ENCODE measurements around the gene COG2. TPM values are rescaled to one million over a fixed set of nuclear protein-coding genes. Genes with fewer than 3 reads are reported as not detected.

Gene COG2
- total RNA-seq, 1 experiment from 2014 or later, result 40.9 TPM

DNA sequence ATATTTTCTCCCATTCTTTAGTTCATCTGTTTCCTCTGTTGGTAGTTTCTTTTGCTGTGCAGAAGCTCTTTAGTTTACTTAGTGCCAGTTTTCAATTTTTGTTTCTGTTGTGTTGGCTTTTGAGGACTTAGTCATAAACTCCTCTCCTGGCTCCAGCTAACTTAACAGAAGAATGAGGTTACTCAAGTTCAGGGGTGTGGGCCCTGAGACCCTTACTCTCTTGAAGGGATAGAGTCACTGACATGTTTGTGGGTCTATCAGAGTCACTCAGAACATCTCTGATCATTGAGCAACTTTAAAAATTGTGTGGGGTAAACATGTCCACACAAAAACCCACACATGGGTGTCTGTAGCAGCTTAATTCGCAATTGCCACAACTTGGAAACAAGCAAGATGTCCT is 57.4 kb downstream of the COG2 start:
- Histone ChIP-seq H3K4me1 (ENCODE audit: low read length) (no peaks in the 10 kb centered on the region), H3K27ac (ENCODE audit: low read length) (no peak overlapping the region), H3K9me3 (ENCODE audit: low read length) (no peaks in the 10 kb centered on the region), H4K20me1 (ENCODE audit: insufficient read depth, low read depth, low read length) (no peaks in the 10 kb centered on the region), H3K9me2 (replicated peaks; ENCODE audit: insufficient read depth, low read length) (no peaks in the 10 kb centered on the region), H3K27me3 (ENCODE audit: low read length) (no peaks in the 10 kb centered on the region), H3K9ac (ENCODE audit: low read length) (no peak overlapping the region), H3K4me2 (ENCODE audit: low read depth, low read length, poor library complexity, severe bottlenecking) (no peak overlapping the region), H3K36me3 (ENCODE audit: insufficient read depth, low read length) (no peaks in the 10 kb centered on the region), H3K4me3 (ENCODE audit: low read length) (no peak overlapping the region), H2AFZ (ENCODE audit: low read length) (no peak overlapping the region), H3K79me2 (ENCODE audit: low read length) (no peaks in the 10 kb centered on the region)
- DNase-seq, result no peak

DNA sequence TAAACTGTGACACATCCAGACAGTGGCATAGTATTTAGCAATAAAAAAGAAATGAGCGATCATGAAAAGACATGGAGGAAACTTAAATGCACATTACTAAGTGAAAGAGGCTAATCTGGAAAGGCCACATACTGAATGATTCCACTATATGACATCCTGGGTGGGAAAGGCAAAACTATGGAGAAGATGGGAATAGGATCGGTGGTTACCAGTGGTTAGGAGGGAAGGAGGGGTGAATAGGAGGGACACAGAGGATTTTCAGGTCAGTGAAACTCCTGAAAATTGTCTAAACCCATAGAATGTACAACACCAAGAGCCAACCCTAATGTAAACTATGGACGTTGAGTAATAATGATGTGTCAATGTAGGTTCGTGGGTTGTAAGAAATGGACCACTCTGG is 57.9 kb downstream of the COG2 start:
- no peak for DNase-seq
- no peaks in the 10 kb centered on the region for H3K4me1 ChIP-seq (ENCODE audit: low read length)
- no peak overlapping the region for H3K4me2 ChIP-seq (ENCODE audit: low read depth, low read length, poor library complexity, severe bottlenecking)
- H3K9me2 ChIP-seq (replicated peaks; ENCODE audit: insufficient read depth, low read length), result no peaks in the 10 kb centered on the region
- no peaks in the 10 kb centered on the region for H3K9me3 ChIP-seq (ENCODE audit: low read length)
- no peaks in the 10 kb centered on the region for H3K36me3 ChIP-seq (ENCODE audit: insufficient read depth, low read length)
- no peaks in the 10 kb centered on the region for H3K27me3 ChIP-seq (ENCODE audit: low read length)
- H3K79me2 ChIP-seq (ENCODE audit: low read length), result no peaks in the 10 kb centered on the region
- no peak overlapping the region for H2AFZ ChIP-seq (ENCODE audit: low read length)
- no peak overlapping the region for H3K9ac ChIP-seq (ENCODE audit: low read length)
- H4K20me1 ChIP-seq (ENCODE audit: insufficient read depth, low read depth, low read length), result no peaks in the 10 kb centered on the region
- H3K27ac ChIP-seq (ENCODE audit: low read length), result no peak overlapping the region
- no peak overlapping the region for H3K4me3 ChIP-seq (ENCODE audit: low read length)

DNA sequence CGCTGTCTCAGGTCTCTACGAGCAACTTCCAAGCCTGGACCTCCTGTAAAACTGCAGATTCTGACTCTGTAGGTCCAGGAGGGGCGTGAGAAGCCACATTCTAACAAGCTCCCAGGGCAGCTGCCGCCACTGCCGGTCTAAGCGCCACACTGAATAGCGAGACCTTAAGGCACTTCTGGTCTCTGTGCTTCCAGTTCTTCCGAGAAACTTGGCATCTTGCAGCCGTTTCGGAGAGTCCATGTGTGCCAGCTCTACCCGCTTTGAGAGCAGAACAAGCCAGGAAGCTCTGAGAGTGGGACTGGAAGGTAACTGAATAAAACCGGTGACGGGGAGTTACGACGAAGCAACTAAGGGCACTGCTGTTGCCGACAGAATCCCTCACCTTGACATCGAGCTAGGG is 59.2 kb downstream of the COG2 start:
- no peak for DNase-seq
- Histone ChIP-seq H3K9ac (ENCODE audit: low read length) (no peak overlapping the region), H2AFZ (ENCODE audit: low read length) (no peak overlapping the region), H4K20me1 (ENCODE audit: insufficient read depth, low read depth, low read length) (no peaks in the 10 kb centered on the region), H3K4me3 (ENCODE audit: low read length) (no peak overlapping the region), H3K4me2 (ENCODE audit: low read depth, low read length, poor library complexity, severe bottlenecking) (no peak overlapping the region), H3K79me2 (ENCODE audit: low read length) (no peaks in the 10 kb centered on the region), H3K9me3 (ENCODE audit: low read length) (no peaks in the 10 kb centered on the region), H3K36me3 (ENCODE audit: insufficient read depth, low read length) (no peaks in the 10 kb centered on the region), H3K27ac (ENCODE audit: low read length) (no peak overlapping the region), H3K27me3 (ENCODE audit: low read length) (no peaks in the 10 kb centered on the region), H3K4me1 (ENCODE audit: low read length) (no peaks in the 10 kb centered on the region), H3K9me2 (replicated peaks; ENCODE audit: insufficient read depth, low read length) (no peaks in the 10 kb centered on the region)

DNA sequence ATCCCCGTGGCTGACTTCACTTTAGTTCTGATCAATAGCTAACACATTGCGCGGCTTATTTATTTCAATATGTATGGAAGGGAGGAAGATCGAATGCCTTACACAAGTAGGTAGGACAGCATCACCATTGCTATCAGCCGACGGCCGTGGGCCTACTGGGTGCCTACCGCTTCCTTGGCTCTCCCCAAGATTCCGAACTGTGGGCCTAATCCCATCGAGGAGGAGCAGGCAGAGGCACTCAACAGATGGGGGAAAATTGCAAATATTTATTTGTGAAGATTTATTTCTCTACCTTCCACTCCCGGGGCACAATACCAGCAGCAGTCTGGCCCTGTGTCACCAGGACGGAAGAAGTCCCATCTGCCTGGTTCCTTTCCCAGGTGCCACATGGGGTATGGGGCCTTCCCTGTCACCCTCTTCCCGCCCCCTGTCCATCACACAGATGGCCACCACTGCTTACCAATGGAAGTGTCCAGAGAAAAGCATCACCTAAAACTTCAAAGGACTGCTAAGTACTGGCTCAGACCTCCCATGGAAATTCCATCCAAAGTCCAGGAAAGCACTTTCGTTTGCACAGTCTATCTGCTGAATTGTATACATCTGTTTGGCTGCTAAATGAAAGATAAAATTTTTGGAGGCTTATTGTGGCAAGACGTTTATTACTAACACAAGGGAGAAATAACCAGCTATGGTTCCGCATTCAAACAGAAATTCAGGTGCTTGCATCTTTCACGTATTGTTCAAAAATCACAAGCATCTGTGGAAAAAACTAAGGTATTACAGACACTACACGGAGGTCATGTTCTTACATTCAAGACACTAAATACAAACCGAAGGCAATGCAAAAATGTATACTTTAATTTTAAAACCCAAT is 59.9 kb downstream of the COG2 start:
- no peaks in the 10 kb centered on the region for H3K9me2 ChIP-seq (replicated peaks; ENCODE audit: insufficient read depth, low read length)
- H3K27me3 ChIP-seq (ENCODE audit: low read length), result no peaks in the 10 kb centered on the region
- no peak overlapping the region for H3K4me2 ChIP-seq (ENCODE audit: low read depth, low read length, poor library complexity, severe bottlenecking)
- H3K4me1 ChIP-seq (ENCODE audit: low read length), result no peaks in the 10 kb centered on the region
- H3K9ac ChIP-seq (ENCODE audit: low read length), result no peak overlapping the region
- no peak for DNase-seq
- no peaks in the 10 kb centered on the region for H3K9me3 ChIP-seq (ENCODE audit: low read length)
- H2AFZ ChIP-seq (ENCODE audit: low read length), result no peak overlapping the region
- no peaks in the 10 kb centered on the region for H3K79me2 ChIP-seq (ENCODE audit: low read length)
- H3K4me3 ChIP-seq (ENCODE audit: low read length), result no peak overlapping the region
- no peaks in the 10 kb centered on the region for H4K20me1 ChIP-seq (ENCODE audit: insufficient read depth, low read depth, low read length)
- no peaks in the 10 kb centered on the region for H3K36me3 ChIP-seq (ENCODE audit: insufficient read depth, low read length)
- H3K27ac ChIP-seq (ENCODE audit: low read length), result no peak overlapping the region

DNA sequence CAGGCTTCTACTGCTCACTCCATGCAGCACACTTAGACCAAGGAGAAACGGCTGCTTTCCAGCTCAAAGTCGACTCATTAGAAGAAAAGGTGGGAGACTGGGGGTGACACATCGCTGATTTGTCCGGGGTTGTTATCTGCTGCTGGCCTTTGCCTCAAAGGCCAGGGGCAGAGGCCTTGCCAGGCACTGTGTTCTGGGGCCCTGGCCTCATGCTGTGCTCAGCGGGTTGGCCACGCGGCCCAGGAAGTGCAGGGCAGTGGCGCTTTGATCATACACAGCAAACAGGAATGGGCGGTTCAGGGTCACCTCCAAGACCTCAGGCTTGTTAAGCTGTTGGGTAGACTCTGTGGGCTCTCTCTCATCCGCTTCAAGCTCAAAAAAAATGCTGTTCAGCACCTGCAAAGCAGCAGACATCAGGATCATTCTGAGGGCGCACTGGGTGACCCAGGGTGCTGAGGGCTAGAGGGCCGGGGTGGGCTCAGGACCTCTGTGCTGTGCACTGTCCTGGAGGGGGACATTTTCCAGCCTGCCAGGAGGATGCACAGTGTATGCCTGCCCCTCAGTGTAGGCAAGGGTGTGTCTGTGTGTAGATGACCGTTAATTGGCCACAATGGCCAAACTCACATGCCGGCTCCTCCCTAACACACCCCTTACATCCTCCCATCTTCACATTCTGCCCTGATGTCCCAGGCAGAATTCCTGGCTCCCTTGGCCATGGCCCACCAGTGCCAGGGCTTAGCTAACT is 60.8 kb downstream of the COG2 start:
- no peak overlapping the region for H2AFZ ChIP-seq (ENCODE audit: low read length)
- no peak overlapping the region for H3K27ac ChIP-seq (ENCODE audit: low read length)
- H3K4me2 ChIP-seq (ENCODE audit: low read depth, low read length, poor library complexity, severe bottlenecking), result no peak overlapping the region
- no peaks in the 10 kb centered on the region for H3K36me3 ChIP-seq (ENCODE audit: insufficient read depth, low read length)
- no peaks in the 10 kb centered on the region for H4K20me1 ChIP-seq (ENCODE audit: insufficient read depth, low read depth, low read length)
- H3K9ac ChIP-seq (ENCODE audit: low read length), result no peak overlapping the region
- no peaks in the 10 kb centered on the region for H3K9me2 ChIP-seq (replicated peaks; ENCODE audit: insufficient read depth, low read length)
- no peak for DNase-seq
- H3K4me1 ChIP-seq (ENCODE audit: low read length), result no peaks in the 10 kb centered on the region
- no peaks in the 10 kb centered on the region for H3K9me3 ChIP-seq (ENCODE audit: low read length)
- H3K4me3 ChIP-seq (ENCODE audit: low read length), result no peak overlapping the region
- no peaks in the 10 kb centered on the region for H3K27me3 ChIP-seq (ENCODE audit: low read length)
- no peaks in the 10 kb centered on the region for H3K79me2 ChIP-seq (ENCODE audit: low read length)

DNA sequence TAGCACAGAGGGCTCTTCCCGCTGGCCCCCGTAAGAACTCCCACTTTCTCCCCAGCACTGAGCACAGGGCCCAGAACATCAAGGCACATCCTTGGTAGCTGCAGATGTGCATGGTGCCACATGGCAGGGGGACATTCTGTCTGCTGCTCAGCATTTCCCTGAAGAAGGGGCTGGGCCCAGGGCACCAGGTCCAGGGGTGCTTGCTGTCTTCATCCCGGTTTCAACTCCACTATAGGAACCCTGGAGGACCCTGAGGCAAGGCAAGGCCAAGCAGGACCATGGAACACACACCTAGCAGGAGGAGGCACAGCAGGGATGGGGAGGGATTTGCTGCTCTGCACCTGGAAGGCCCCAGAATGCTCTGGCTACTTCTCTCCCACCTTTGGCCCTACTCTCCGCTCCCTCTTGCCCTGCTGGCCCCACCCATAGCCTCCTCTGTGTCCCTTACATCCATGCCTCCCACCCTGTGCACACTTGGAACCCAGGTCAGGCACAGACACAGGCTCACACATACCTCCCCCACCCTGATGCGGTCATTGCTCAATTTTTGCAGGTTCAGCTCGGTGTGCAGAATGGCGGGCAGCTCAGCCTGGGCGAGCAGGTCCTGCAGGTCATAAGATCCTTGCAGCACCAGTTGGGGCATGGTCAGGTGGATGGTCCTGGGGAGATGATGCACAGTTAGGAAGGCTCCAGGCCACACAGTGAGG is 61.6 kb downstream of the COG2 start:
- H3K4me3 ChIP-seq (ENCODE audit: low read length), result no peak overlapping the region
- H3K79me2 ChIP-seq (ENCODE audit: low read length), result no peaks in the 10 kb centered on the region
- H3K4me2 ChIP-seq (ENCODE audit: low read depth, low read length, poor library complexity, severe bottlenecking), result no peak overlapping the region
- no peak overlapping the region for H3K27ac ChIP-seq (ENCODE audit: low read length)
- H4K20me1 ChIP-seq (ENCODE audit: insufficient read depth, low read depth, low read length), result no peaks in the 10 kb centered on the region
- H2AFZ ChIP-seq (ENCODE audit: low read length), result no peak overlapping the region
- H3K9me2 ChIP-seq (replicated peaks; ENCODE audit: insufficient read depth, low read length), result no peaks in the 10 kb centered on the region
- H3K36me3 ChIP-seq (ENCODE audit: insufficient read depth, low read length), result no peaks in the 10 kb centered on the region
- no peak overlapping the region for H3K9ac ChIP-seq (ENCODE audit: low read length)
- H3K4me1 ChIP-seq (ENCODE audit: low read length), result no peaks in the 10 kb centered on the region
- no peaks in the 10 kb centered on the region for H3K9me3 ChIP-seq (ENCODE audit: low read length)
- H3K27me3 ChIP-seq (ENCODE audit: low read length), result no peaks in the 10 kb centered on the region
- DNase-seq, result no peak

DNA sequence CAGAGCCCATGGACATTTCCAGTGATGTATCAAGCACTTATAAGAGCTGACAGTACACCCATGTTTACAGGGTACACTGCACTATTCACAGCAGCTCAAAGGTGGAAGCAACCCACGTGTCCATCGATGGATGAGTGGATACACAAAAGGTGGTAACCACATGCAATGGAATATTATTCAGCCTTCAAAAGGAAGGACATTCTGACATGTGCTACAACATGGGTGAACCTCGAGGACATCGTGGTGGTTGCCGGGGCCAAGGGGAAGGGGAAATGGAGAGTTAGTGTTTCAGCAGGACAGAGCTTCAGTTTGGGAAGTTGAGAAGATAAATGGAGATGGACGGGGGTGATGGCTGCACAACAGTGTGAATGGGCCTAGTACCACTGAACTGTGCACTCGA is 62.5 kb downstream of the COG2 start:
- Histone ChIP-seq H4K20me1 (ENCODE audit: insufficient read depth, low read depth, low read length) (no peaks in the 10 kb centered on the region), H3K4me3 (ENCODE audit: low read length) (no peak overlapping the region), H3K9ac (ENCODE audit: low read length) (no peak overlapping the region), H3K9me3 (ENCODE audit: low read length) (no peaks in the 10 kb centered on the region), H3K27ac (ENCODE audit: low read length) (no peak overlapping the region), H3K4me2 (ENCODE audit: low read depth, low read length, poor library complexity, severe bottlenecking) (no peak overlapping the region), H3K9me2 (replicated peaks; ENCODE audit: insufficient read depth, low read length) (no peaks in the 10 kb centered on the region), H3K79me2 (ENCODE audit: low read length) (no peaks in the 10 kb centered on the region), H2AFZ (ENCODE audit: low read length) (no peak overlapping the region), H3K36me3 (ENCODE audit: insufficient read depth, low read length) (no peaks in the 10 kb centered on the region), H3K27me3 (ENCODE audit: low read length) (no peaks in the 10 kb centered on the region), H3K4me1 (ENCODE audit: low read length) (no peaks in the 10 kb centered on the region)
- no peak for DNase-seq

All from Karpas-422 (cell line).